ENCODE data around the gene TNFSF13. TPM values are rescaled to one million over a fixed set of nuclear protein-coding genes. Genes with fewer than 3 reads are reported as not detected.

Gene TNFSF13
- total RNA-seq, 1 donor from 2014 or later = 15.3 TPM

GRCh38 chr17:7528842-7529241 lies 29.7 kb upstream of the TNFSF13 start:
- Mint-ChIP-seq H3K36me3 (ENCODE audit: low read depth) (no peaks in the 10 kb centered on the region), H3K27me3 (no peaks in the 10 kb centered on the region), H3K9me3 (peaks cover 7% of the 10 kb centered on the region), H3K4me3 (no peak overlapping the region), H3K4me1 (no peaks in the 10 kb centered on the region), H3K27ac (no peak overlapping the region)
- no peak for TF ChIP-seq CTCF (IDR thresholded peaks at IDR 0.05)
- no peak for DNase-seq
- ATAC-seq (ENCODE audit: low read depth) = no peak
- ChIA-PET CTCF (no interaction called here), POLR2A (interaction anchor here (0.7 kb wide), 1 partner anchor 96 kb away, joined by 3 read pairs; no protein-coding TSS in a partner anchor)
- intact Hi-C loops (cut with micrococcal nuclease) = no loop called here

- H3K9me3 Mint-ChIP-seq = peaks cover 7% of the 10 kb centered on the region
- no peak overlapping the region for H3K4me3 Mint-ChIP-seq
- CTCF ChIA-PET = interaction anchor here (4.5 kb wide), 1 partner anchor 16 kb away, joined by 12 read pairs; no protein-coding TSS in a partner anchor
- H3K27me3 Mint-ChIP-seq = no peaks in the 10 kb centered on the region
- intact Hi-C loops (cut with micrococcal nuclease) = no loop called here
- H3K27ac Mint-ChIP-seq = no peak overlapping the region
- no peak for DNase-seq
- TF ChIP-seq CTCF (IDR thresholded peaks at IDR 0.05) = no peak
- POLR2A ChIA-PET = no interaction called here
- no peaks in the 10 kb centered on the region for H3K36me3 Mint-ChIP-seq (ENCODE audit: low read depth)
- no peak for ATAC-seq (ENCODE audit: low read depth)
- no peaks in the 10 kb centered on the region for H3K4me1 Mint-ChIP-seq
These were observed 28.3 kb upstream of the TNFSF13 start for GRCh38 chr17:7530023-7530900.

GRCh38 chr17:7538050-7538449 lies 20.5 kb upstream of the TNFSF13 start:
- Mint-ChIP-seq H3K9me3 (no peaks in the 10 kb centered on the region), H3K4me1 (no peaks in the 10 kb centered on the region), H3K27me3 (no peaks in the 10 kb centered on the region), H3K36me3 (ENCODE audit: low read depth) (no peaks in the 10 kb centered on the region), H3K4me3 (no peak overlapping the region), H3K27ac (no peak overlapping the region)
- CTCF ChIA-PET = interaction anchor here (0.5 kb wide), 1 partner anchor 745 kb away, joined by 4 read pairs; no protein-coding TSS in a partner anchor
- POLR2A ChIA-PET = no interaction called here
- no peak for ATAC-seq (ENCODE audit: low read depth)
- TF ChIP-seq CTCF (IDR thresholded peaks at IDR 0.05) = no peak
- no peak for DNase-seq
- intact Hi-C loops (cut with micrococcal nuclease) = no loop called here

- Mint-ChIP-seq H3K4me1 (no peaks in the 10 kb centered on the region), H3K4me3 (no peak overlapping the region), H3K27me3 (no peaks in the 10 kb centered on the region), H3K9me3 (no peaks in the 10 kb centered on the region), H3K36me3 (ENCODE audit: low read depth) (no peaks in the 10 kb centered on the region), H3K27ac (no peak overlapping the region)
- POLR2A ChIA-PET = no interaction called here
- no peak for ATAC-seq (ENCODE audit: low read depth)
- CTCF ChIA-PET = no interaction called here
- intact Hi-C loops (cut with micrococcal nuclease) = no loop called here
- TF ChIP-seq CTCF (IDR thresholded peaks at IDR 0.05) = no peak
- DNase-seq = no peak
These were observed 19.5 kb upstream of the TNFSF13 start for GRCh38 chr17:7538891-7539545.

GRCh38 chr17:7541074-7541621 lies 17.4 kb upstream of the TNFSF13 start:
- Mint-ChIP-seq H3K36me3 (ENCODE audit: low read depth) (no peaks in the 10 kb centered on the region), H3K9me3 (no peaks in the 10 kb centered on the region), H3K27me3 (no peaks in the 10 kb centered on the region), H3K4me1 (no peaks in the 10 kb centered on the region), H3K4me3 (no peak overlapping the region), H3K27ac (no peak overlapping the region)
- DNase-seq (no peak), ATAC-seq (ENCODE audit: low read depth) (no peak)
- CTCF ChIA-PET = interaction anchor here (1.3 kb wide), 1 partner anchor 18 kb away, joined by 3 read pairs; no protein-coding TSS in a partner anchor
- POLR2A ChIA-PET = interaction anchor here (0.6 to 0.9 kb wide), 2 partner anchors 8 to 145 kb away, joined by 3 to 5 read pairs; no protein-coding TSS in a partner anchor
- TF ChIP-seq CTCF (IDR thresholded peaks at IDR 0.05) = no peak
- intact Hi-C loops (cut with micrococcal nuclease) = no loop called here

All from activated B cell treated with CpG ODN at 0.5 μM for 24 hours (primary cell).